Astrocyte (in vitro differentiated cells and primary cell): Measurements from ENCODE around the gene AMOTL1.

Source experiments
- EZH2 ChIP-seq: IDR thresholded peaks from 2 replicates; pipeline ENCODE4 v1.6.1; 2012; ENCODE audit warnings: mild to moderate bottlenecking, low read length, inconsistent platforms; ENCODE audit not compliant: insufficient read depth
- TF ChIP-seq, protein P1 (sequence below): IDR thresholded peaks from 2 replicates; pipeline ENCODE4 v1.5.1; 2011; ENCODE audit warnings: low read depth, mild to moderate bottlenecking, inconsistent platforms, low read length, moderate library complexity; ENCODE audit not compliant: insufficient read depth

DNA sequence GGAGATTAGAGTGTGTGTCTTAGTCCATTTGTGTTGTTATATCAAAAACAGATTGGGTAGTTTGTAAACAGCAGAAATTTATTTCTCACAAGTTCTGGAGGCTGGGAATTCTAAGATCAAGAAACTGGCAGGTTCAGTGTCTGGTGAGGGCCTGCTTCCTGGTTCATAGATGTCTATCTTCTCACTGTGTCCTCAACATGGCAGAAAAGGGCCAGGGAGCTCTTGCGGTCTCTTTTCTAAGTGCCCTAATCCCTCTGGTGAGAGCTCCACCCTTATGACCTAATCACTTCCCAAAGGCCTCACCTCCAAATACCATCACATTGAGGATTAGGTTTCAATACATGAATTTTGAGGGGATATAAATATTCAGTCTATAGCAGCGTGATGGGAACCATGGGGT, 25.5 kb upstream of the AMOTL1 start:
- TF ChIP-seq EZH2 = no peak
- TF ChIP-seq, protein P1, sequence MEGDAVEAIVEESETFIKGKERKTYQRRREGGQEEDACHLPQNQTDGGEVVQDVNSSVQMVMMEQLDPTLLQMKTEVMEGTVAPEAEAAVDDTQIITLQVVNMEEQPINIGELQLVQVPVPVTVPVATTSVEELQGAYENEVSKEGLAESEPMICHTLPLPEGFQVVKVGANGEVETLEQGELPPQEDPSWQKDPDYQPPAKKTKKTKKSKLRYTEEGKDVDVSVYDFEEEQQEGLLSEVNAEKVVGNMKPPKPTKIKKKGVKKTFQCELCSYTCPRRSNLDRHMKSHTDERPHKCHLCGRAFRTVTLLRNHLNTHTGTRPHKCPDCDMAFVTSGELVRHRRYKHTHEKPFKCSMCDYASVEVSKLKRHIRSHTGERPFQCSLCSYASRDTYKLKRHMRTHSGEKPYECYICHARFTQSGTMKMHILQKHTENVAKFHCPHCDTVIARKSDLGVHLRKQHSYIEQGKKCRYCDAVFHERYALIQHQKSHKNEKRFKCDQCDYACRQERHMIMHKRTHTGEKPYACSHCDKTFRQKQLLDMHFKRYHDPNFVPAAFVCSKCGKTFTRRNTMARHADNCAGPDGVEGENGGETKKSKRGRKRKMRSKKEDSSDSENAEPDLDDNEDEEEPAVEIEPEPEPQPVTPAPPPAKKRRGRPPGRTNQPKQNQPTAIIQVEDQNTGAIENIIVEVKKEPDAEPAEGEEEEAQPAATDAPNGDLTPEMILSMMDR = no peak
